Smooth muscle cell (in vitro differentiated cells): ENCODE results near the gene NEK9. TPM values are rescaled to one million over a fixed set of nuclear protein-coding genes. Genes with fewer than 3 reads are reported as not detected.
A peak's percentile ranks its signal among the peaks of the same experiment; 100 is the strongest.

Experiments
- DNase-seq: peaks from one replicate; lab custom pipeline; 2025; ENCODE audit not compliant: unreplicated experiment; lab: John Stamatoyannopoulos, UW
- H2AFZ ChIP-seq: fragments of 200-600 bp; sonication (generic); 2 replicates; pipeline ENCODE4 v1.6.0; 2016; ENCODE audit warnings: antibody characterized with exemption, low read depth, mild to moderate bottlenecking
- H3F3A ChIP-seq: fragments of 200-600 bp; sonication (generic); 2 replicates; pipeline ENCODE4 v1.6.0; 2017; ENCODE audit warnings: antibody characterized with exemption, low read depth
- H3K27ac ChIP-seq: fragments of 200-600 bp; sonication (generic); 2 replicates; pipeline ENCODE4 v1.5.1; 2016; ENCODE audit warnings: low read depth, mild to moderate bottlenecking
- H3K27me3 ChIP-seq: fragments of 200-600 bp; sonication (generic); 2 replicates; pipeline ENCODE4 v1.6.1; 2016; ENCODE audit warnings: low read depth, mild to moderate bottlenecking
- H3K36me3 ChIP-seq: fragments of 200-600 bp; sonication (generic); 2 replicates; pipeline ENCODE4 v1.5.1; 2016; ENCODE audit warnings: low read depth
- H3K4me1 ChIP-seq: fragments of 200-600 bp; sonication (generic); 2 replicates; pipeline ENCODE4 v1.5.1; 2016; ENCODE audit warnings: low read depth
- H3K4me2 ChIP-seq: fragments of 200-600 bp; sonication (generic); 2 replicates; pipeline ENCODE4 v1.6.0; 2016; ENCODE audit warnings: mild to moderate bottlenecking
- H3K4me3 ChIP-seq: fragments of 200-600 bp; sonication (generic); 2 replicates; pipeline ENCODE4 v1.5.1; 2016; ENCODE audit warnings: mild to moderate bottlenecking
- H3K79me2 ChIP-seq: fragments of 200-600 bp; sonication (generic); 2 replicates; pipeline ENCODE4 v1.6.0; 2016; ENCODE audit warnings: low read depth, mild to moderate bottlenecking
- H3K9ac ChIP-seq: fragments of 200-600 bp; sonication (generic); 2 replicates; pipeline ENCODE4 v1.6.0; 2016; ENCODE audit warnings: low read depth
- H3K9me3 ChIP-seq: fragments of 200-600 bp; sonication (generic); replicated peaks from 2 replicates; pipeline ENCODE4 v1.5.1; 2016; ENCODE audit warnings: low read depth
- H4K20me1 ChIP-seq: fragments of 200-600 bp; sonication (generic); 2 replicates; pipeline ENCODE4 v1.6.0; 2016; ENCODE audit warnings: low read depth
- CTCF ChIP-seq: fragments of 200-600 bp; sonication (generic); IDR thresholded peaks from 2 replicates; pipeline ENCODE4 v1.5.1; 2017; ENCODE audit warnings: borderline replicate concordance, mild to moderate bottlenecking, antibody characterized with exemption; ENCODE audit not compliant: insufficient read depth, poor library complexity, severe bottlenecking
- WGBS: methylation state at CpG from one replicate; pipeline ENCODE4 v1.1.7; 2016; ENCODE audit warnings: low lambda C conversion rate; 5-methylcytosine and 5-hydroxymethylcytosine counted together
- polyA plus RNA-seq: library from polyadenylated mRNA; unstranded; fragments of >200 nt; fragmentation: Nextera tagmentation; extraction: Ambion mirVana; gene quantifications from 2 replicates; pipeline ENCODE4 v1.2.1, GENCODE V29; 2016
- total RNA-seq: library from RNA; depleted of rRNA; stranded (reverse); fragments of >200 nt; gene quantifications from 2 replicates; pipeline ENCODE4 v1.2.3, GENCODE V29; 2014

NEK9 gene
- total and polyA plus RNA-seq, 2 experiments from 2014 or later, result 12.4 to 17.8 TPM

- peaks cover 98% of the 10 kb centered on the region for H4K20me1 ChIP-seq
- H2AFZ ChIP-seq, result no peak overlapping the region
- H3K9ac ChIP-seq, result peak overlapping the region; percentile 32
- WGBS, result 6% methylated on average over 13 of the region's 13 CpGs
- H3K27ac ChIP-seq, result peak overlapping the region; percentile 64
- H3K36me3 ChIP-seq, result no peaks in the 10 kb centered on the region
- peaks cover 7% of the 10 kb centered on the region for H3K4me1 ChIP-seq
- H3K4me3 ChIP-seq, result no peak overlapping the region
- H3K27me3 ChIP-seq, result no peaks in the 10 kb centered on the region
- DNase-seq, result peak; percentile 36
- peak overlapping the region; percentile 55 for H3K4me2 ChIP-seq
- H3K9me3 ChIP-seq, result no peaks in the 10 kb centered on the region
- TF ChIP-seq CTCF, result peak; percentile 48
- H3F3A ChIP-seq, result peaks cover 17% of the 10 kb centered on the region
- peaks cover 49% of the 10 kb centered on the region for H3K79me2 ChIP-seq
Measured at GRCh38 chr14:75147423-75148071, 20.7 kb upstream of the NEK9 start.

GRCh38 chr14:75144944-75145343 is 18.1 kb upstream of the NEK9 start:
- 67% methylated on average over 5 of the region's 5 CpGs for WGBS
- peaks cover 65% of the 10 kb centered on the region for H3K79me2 ChIP-seq

GRCh38 chr14:75143761-75144527 is 17.1 kb upstream of the NEK9 start:
- 90% methylated on average over 9 of the region's 9 CpGs for WGBS
- Histone ChIP-seq H3K27ac (no peak overlapping the region), H3K27me3 (no peaks in the 10 kb centered on the region), H3K9me3 (no peaks in the 10 kb centered on the region), H3K79me2 (peaks cover 73% of the 10 kb centered on the region), H3F3A (peaks cover 17% of the 10 kb centered on the region), H3K4me1 (peaks cover 7% of the 10 kb centered on the region), H3K9ac (no peak overlapping the region), H4K20me1 (peaks cover 98% of the 10 kb centered on the region), H3K4me3 (no peak overlapping the region), H3K36me3 (no peaks in the 10 kb centered on the region), H3K4me2 (no peak overlapping the region), H2AFZ (no peak overlapping the region)
- no peak for TF ChIP-seq CTCF
- DNase-seq, result no peak

More at GRCh38 chr14:75144944-75145343, 18.1 kb upstream of the NEK9 start:
- H3K9ac ChIP-seq, result no peak overlapping the region
- no peaks in the 10 kb centered on the region for H3K27me3 ChIP-seq
- H3K4me3 ChIP-seq, result no peak overlapping the region
- TF ChIP-seq CTCF, result no peak
- H3K36me3 ChIP-seq, result no peaks in the 10 kb centered on the region
- no peaks in the 10 kb centered on the region for H3K9me3 ChIP-seq
- no peak overlapping the region for H2AFZ ChIP-seq
- peaks cover 17% of the 10 kb centered on the region for H3F3A ChIP-seq
- H4K20me1 ChIP-seq, result peaks cover 98% of the 10 kb centered on the region
- H3K4me2 ChIP-seq, result no peak overlapping the region
- peaks cover 7% of the 10 kb centered on the region for H3K4me1 ChIP-seq
- no peak overlapping the region for H3K27ac ChIP-seq
- DNase-seq, result no peak

GRCh38 chr14:75142494-75142893 is 15.6 kb upstream of the NEK9 start:
- Histone ChIP-seq H3K4me3 (no peak overlapping the region), H3K9me3 (no peaks in the 10 kb centered on the region), H3K27ac (no peak overlapping the region), H3K27me3 (no peaks in the 10 kb centered on the region), H2AFZ (no peak overlapping the region), H3F3A (peaks cover 11% of the 10 kb centered on the region), H3K9ac (no peak overlapping the region), H3K4me1 (no peaks in the 10 kb centered on the region), H3K4me2 (no peak overlapping the region), H4K20me1 (peaks cover 98% of the 10 kb centered on the region), H3K79me2 (peaks cover 84% of the 10 kb centered on the region), H3K36me3 (no peaks in the 10 kb centered on the region)
- DNase-seq, result no peak
- 91% methylated on average over 1 of the region's 1 CpG for WGBS
- no peak for TF ChIP-seq CTCF
